Brain pericyte (primary cell): ENCODE results near the gene CTH.
"Not testable (repeated sequence)": the region's sequence is repeated elsewhere in the genome, so short reads cannot be mapped to it uniquely, and the experiment has no call there.

Source experiments
- DNase-seq: peaks from one replicate; pipeline ENCODE4 v3.0.0-alpha.2; 2012; ENCODE audit warnings: low read depth, low spot score

Gene CTH

DNA sequence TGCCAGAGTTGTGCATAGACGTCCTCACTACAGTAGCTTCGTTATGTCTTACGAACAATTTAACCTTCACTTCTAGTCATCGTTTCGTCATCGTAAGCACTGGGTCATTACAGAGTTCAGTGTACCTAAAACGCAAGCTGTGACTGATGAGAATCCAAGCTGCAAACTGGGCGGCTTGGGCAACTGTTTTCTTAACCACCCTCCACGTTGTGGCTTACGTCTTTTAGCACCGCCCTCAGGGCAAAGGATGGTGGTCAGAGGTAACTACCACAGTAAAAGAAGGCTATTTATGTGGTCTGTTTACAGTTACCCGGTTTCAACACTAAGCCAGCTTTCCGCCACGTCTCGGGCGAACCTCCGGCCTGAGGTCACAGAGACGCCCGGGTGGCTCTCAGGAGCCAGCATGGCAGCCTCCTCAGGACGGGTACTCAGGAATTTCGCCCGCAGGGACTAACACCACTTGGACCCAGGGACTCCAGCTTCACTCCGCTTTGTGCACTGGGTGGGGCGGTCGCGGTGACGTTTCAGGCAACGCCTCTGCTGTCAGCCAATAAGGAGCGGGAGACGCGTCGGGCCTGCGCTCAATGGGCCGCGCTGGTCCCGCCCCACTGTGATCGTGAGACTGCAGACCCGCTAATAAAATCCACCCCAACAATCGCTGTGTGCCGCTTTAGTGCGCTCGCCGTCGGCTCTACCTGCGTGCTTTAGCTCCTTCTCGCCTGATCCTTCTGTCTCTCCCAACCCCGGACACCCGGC is at the start of gene CTH:
Gene CTH, plus strand, starts transcription at position 665 of the 756 bp plus-strand sequence. CDS start 148 bp downstream, outside the sequence.
- DNase-seq: peak; percentile 89

DNA sequence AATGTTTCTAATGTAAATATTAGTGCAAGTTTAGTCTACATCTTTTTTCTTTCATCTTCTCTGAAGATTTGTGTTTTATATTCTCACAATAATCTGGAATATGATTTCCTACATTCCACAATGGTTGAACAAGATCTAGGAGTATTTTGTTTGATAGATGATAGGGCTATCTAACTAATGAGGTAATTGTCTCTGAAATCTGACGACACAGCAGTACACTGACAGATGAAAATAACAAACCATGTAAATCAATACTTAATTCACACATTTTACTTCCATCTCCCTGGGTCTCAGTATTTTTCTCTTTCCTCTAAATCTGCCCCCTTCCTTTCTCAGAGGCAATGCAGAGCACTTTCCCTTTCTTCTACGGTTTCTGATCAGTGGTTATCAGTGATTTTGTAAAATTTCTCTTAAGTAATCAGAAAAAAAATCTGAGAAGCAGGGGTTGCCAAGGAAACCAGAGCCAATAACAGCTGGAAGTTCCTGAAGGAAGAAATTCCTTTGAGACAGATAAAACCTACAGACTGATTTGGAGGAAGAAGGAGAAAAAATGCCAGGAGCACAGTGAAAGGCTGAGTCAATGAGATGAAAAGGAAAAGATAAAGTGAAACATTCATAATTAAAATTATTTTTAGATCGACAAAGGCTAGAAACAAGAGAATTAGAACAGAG is 49.2 kb upstream of the CTH start:
- DNase-seq: no peak

DNA sequence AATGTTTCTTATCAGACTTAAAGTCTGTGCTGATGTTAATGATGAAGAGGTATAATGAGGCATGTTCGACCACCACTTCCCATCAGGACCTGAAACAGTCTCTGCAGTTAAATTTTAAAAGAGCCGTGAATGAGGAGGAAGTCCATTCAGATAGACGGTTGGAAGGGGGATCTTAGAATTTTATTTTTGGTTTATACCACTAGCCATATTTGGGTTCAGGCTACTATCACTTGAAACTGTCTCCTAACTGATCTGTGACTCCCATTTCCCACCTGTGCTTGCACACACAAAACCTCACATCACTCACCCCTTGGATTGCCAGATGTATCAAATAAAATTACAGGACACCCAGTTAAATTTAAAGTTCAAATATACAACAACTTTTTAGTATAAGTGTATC is 46.6 kb upstream of the CTH start:
- no peak for DNase-seq

DNA sequence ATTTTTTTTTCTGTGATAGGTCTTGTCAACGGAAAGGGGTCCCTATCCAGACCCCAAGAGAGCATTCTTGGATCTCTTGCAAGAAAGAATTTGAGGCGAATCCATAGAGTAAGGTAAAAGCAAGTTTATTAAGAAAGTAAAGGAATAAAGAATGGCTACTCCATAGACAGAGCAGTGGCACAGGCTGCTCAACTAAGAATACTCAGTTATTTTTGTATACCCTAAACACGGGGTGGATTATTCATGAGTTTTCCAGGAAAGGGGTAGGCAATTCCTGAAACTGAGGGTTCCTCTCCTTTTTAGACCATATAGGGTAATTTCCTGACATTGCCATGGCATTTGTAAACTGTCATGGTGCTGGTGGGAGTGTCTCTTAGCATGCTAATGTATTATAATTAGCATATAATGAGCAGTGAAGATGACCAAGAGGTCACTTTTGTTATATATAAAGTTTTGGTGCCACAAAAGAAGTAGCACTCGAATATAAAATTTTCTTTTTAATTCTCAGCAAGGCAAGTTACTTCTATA is 44.6 kb upstream of the CTH start:
- not testable (repeated sequence) for DNase-seq

DNA sequence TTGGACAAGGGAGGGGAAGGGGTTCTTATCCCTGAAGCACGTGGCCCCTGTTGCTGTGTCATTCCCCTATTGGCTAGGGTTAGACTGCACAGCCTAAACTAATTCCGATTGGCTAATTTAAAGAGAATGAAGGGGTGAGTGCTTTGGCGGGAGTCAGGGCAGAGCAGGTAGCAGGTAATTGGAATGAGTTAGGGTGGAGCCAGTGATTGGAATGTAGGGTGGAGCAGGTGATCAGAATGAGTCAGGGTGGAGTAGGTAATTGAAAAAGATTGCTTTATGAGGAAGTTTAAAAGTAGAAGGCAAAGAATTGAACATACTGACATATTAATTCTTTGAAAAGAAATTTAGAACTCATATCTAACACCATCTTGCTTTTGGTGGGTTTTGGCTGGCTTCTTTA is 44.1 kb upstream of the CTH start:
- not testable (repeated sequence) for DNase-seq

DNA sequence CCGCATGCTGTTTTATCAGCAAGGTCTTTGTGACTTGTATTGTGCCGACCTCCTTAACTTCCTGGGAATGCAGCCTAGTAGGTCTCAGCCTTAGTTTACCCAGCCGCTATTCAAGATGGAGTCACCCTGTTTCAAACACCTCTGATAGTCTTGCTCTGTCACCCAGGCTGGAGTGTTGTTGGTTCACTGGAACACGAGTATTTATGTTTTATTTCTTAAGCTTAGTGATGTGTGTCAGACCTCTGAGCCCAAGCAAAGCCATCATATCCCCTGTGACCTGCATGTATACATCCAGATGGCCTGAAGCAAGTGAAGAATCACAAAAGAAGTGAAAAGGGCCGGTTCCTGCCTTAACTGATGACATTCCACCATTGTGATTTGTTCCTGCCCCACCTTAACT is 43.7 kb upstream of the CTH start:
- not testable (repeated sequence) for DNase-seq

DNA sequence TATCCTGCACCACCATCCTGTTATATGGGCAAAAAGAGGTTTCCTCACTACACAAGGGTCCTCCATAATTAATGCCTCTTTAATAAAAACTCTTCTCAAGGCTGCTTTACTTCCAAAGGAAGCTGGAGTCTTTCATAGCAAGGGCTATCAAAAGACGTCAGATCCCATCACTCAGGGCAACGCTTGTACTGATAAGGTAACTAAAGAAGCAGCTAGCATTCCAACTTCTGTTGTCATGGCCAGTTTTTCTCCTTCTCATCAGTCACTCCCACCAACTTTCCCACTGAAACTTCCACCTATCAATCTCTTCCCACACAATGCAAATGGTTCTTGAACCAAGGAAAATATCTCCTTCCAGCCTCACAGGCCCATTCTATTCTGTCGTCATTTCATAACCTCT is 39.5 kb upstream of the CTH start:
- DNase-seq: not testable (repeated sequence)

DNA sequence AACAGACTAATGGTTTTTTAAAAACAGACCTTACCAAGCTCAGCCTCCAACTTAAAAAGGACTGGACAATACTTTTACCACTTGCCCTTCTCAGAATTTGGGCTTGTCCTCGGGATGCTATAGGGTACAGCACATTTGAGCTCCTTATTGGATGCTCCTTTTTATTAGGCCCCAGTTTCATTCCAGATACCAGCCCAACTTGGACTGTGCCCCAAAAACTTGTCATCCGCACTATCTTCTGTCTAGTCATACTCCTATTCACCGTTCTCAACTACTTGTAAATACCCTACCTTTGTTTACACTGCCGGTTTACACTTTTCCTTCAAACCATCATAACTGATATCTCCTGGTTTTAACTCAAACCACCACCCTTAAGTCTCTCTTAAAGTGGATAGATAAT is 38.6 kb upstream of the CTH start:
- DNase-seq: no peak

DNA sequence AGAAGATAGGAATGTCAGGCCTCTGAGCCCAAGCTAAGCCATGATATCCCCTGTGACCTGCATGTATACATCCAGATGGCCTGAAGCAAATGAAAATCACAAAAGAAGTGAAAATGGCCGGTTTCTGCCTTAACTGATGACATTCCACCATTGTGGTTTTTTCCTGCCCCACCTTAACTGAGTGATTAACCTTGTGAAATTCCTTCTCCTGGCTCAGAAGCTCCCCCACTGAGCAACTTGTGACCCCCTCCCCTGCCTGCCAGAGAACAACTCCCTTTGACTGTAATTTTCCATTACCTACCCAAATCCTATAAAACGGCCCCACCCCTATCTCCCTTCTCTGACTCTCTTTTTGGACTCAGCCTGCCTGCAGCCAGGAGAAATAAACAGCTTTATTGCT is 37.5 kb upstream of the CTH start:
- not testable (repeated sequence) for DNase-seq

DNA sequence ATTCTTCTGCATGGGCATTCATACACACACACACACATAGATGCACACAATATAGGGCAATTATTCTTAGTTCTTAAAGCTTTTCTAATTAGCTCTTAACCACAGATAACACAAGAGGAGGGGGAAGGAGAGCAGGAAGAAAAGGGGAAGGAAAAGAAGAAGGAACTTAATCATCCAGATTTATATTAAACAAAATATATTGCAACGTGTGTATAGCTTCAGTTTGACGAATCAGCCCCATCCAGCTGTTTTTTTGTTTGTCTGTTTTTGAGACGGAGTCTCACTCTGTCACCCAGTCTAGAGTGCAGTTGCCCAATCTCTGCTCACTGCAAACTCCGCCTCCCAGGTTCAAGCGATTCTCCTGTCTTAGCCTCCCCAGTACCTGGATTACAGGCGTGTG is 34.9 kb upstream of the CTH start:
- no peak for DNase-seq

DNA sequence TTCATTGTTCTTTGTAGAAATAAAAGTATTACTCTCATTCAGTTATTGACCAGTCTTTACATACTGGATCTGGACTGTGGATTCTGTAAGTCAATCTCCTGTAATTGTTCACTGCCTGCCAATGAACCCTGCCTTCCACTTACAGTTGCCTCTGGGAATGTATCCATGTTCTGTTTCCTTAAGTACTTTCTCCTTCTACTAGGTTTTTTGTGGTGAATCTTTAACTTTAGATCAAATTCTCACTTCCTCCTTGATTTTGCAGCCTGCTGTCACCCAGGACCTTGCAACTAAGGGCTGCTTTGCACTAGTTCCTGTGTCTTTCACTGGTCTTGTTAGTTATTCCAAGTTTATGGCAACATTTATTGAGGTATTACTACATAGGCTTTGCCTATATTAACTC is 28.4 kb upstream of the CTH start:
- no peak for DNase-seq

DNA sequence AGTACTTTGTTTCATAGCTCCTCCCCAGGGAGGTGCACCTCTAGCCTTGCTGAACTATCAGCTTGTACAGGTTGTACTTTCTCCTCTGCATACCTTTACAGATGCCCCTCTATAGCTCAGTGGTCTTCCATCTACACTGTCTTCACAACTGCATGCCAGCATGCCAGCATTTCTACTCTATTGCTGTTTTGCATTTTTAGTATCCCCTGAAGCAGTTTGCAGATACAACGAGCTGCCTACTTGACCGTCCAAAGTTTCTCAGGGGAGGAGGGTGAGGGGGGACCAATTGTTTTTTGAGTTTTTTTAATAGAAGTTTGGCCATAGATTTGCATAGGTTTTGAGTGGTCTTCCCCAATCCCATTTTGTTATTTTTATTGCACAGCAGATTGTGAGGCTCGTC is 27.6 kb upstream of the CTH start:
- no peak for DNase-seq

DNA sequence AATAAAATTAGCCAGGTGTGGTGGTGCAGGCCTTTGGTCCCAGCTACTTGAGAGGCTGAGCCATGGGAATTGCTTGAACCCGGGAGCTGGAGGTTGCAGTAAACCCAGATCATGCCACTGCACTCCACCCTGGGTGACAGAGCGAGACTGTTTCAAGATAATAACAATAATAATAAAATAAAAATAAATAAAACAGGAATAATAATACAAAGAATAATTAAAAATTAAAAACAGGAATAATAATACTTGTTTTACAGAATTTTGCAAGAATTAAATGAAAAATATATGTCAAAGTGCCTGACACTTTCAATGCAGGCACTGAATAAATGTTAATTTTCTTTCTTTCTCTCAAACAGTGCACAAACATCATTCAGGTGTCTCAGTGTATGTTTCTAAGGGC is 26.5 kb upstream of the CTH start:
- no peak for DNase-seq

DNA sequence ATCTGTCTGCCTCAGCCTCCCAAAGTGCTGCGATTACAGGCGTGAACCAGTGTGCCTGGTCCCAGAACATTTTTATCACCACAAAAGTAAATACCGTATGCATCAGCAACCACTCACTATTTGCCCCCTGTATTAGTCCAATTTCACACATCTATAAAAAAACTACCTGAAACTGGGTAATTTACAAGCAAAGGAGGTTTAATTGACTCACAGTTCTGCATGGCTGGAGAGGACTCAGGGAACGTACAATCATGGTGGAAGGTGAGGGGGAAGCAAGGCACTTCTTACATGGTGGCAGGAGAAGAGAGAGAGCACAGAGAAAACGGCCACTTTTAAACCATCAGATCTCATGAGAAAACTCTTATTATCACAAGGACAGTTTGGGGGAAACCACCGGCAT is 25.6 kb upstream of the CTH start:
- DNase-seq: no peak

DNA sequence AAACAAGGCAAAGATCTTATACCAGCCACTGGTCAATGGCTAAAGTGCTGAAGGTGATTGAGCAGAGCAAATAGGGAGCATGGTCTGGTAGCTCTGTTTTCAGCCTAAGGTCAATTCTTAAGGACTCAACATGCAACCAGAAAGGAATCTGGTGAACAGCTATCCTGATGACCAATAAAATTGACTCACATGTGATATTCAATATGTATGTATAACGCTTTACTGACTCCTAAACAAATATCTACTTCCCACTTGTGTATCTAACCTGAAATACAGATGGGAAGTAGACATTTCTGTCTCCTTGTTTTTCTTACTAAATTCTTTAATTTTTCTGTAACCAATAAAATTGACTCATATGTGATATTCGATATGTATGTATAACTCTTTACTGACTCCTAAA is 24.9 kb upstream of the CTH start:
- DNase-seq: no peak

DNA sequence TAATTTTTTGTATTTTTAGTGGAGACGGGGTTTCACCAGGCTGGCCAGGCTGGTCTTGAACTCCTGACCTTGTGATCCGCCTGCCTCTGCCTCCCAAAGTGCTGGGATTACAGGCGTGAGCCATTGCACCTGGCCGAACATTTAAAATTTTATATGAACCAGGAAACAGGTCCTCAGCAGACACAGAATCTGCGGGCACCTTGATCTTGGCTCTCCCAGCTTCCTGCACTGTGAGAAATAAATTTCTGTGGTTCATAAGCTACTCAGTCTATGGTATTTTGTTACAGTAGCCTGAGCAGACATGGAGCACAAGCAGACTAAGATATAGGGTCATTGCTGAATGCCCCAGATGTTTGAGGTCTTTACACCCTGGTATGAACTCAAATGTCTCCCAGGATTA is 23.6 kb upstream of the CTH start:
- DNase-seq: no peak

DNA sequence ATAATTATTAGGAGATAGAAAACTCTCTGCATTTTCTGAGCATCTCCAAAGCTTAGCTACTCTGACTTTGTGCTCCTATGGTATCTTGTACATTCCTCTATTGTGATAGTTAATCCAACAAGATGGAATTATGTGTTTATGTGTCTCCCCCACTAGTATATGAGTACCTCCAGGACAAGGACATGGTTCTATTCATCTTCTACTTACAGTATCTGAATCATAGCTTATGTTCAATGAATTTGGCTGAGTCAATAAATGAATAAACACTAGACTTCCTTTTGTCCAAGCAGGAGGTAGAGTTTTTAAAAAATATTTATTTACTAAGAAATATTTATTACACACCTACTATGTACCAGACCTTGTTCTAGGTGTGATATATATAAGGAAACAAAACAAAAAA is 18.4 kb upstream of the CTH start:
- no peak for DNase-seq

DNA sequence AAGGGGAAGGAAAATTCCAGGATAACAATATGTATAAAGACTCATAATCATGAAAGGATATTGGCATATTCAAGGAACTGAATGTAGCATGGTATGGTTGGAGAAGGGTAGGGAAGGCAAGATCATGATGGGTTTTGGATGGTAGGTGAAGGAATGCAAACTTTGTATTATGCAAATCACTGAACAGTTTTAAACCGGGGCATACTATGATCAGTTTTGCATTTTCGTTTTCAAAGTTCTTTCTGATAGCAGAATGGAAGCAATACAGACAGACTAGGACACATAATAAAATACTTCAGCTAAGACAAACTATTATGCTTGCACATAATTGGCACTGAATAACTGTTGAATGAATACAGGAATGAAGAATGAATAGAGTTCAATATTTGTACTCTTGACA is 14.5 kb upstream of the CTH start:
- no peak for DNase-seq

DNA sequence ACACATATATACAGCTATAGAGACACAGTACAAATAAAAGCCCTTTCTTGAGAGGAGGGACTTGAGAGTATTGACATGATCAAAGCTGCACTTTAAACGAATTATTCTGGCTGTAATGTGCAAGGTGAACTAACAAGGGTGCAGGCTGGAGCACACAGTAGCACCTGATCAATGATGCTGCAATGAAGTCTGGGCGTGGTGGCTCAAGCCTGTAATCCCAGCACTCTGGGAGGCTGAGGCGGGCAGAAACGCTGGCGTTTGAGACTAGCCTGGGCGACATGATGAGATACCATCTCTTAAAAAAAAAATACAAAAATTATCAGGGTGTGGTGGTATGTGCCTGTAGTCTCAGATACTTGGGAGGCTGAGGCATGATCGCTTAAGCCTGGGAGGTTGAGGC is 14.1 kb upstream of the CTH start:
- DNase-seq: no peak

DNA sequence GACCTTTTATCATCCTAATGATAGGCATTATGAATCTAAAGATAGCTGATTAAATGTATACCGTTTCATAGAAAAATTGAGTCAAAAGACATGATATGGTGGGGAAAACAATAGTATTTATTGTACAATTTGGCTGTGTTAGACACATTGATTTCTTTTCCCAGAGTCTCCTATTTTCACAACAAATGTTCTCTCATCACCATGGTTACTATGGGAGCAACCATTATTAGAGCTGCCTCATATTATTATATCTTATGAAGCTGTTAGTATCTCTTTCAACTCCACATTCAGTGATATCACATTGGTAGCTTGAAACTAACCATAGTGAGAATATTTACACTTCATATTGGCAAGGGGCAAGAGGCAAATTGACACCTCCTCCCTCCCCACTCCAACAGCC is 10.7 kb upstream of the CTH start:
- no peak for DNase-seq

DNA sequence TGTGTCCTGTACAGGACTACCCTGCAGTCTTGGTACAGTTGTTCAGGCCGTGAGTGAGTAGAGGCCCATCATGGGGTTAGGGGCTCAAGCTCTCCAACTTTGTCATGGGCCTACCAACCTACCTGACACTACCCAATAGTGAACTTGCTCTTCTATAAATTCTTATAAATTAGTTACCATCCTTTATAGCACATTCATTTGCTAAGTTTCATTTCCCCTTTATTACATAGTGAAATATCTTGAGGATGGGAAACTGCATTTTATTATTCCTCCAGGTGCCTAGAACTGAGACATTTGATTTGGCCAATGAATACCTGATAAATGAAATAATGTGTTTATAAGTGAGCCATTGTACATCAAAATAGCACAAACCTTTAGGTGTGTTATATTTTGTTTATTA is 9.1 kb upstream of the CTH start:
- DNase-seq: no peak

DNA sequence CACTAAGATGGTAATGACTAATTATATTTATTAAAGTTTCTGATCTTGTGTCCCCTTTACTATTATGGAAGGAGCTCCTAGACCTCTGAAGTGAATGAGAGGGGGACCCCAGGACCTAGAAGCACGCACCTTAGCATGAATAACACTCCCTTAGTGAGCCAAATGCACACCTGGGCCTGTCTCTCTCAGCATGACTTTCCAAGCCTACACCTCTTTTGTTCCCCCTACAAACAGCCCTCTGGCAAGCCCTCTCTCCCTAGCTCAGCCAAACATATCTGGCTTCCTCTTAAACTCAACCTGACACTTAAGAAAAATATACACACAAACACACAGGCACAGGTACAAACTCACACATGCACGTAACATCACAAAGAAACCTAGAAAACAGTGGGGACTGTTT is 7.3 kb upstream of the CTH start:
- no peak for DNase-seq

DNA sequence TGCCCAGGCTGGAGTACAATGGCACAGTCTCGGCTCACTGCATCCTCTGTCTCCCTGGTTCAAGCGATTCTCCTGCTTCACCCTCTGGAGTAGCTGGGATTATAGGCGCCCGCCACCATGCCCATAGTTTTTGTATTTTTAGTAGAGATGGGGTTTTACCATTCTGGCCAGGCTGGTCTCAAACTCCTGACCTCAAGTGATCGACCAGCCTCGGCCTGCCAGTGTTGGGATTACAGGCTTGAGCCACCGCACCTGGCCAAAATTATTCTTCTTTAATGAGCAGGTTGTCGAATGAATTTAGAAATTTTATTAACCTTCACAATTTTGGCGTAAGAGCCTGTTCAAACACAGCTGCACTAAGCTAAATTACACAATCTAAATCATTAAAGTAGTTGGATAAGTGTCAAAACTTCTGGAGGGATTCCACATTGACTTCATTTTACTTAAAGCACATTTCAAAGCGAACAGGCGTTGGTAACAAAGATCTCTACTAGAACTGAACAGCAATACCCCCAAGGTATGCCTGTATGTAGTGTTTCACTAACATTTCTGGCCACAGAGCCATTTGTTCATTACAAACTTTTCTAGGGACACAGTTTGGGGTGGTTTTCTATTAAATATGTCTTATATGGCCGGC is 5.2 kb upstream of the CTH start:
- no peak for DNase-seq
